Liver (tissue), 9 donors: ENCODE measurements around the gene ZNF684. TPM values are rescaled to one million over a fixed set of nuclear protein-coding genes. Genes with fewer than 3 reads are reported as not detected.

Experiments used
- DNase-seq: peaks from one replicate; pipeline ENCODE4 v3.0.0-alpha.2; 2017; ENCODE audit warnings: low spot score
- H3K27ac ChIP-seq, 2 donors: one replicate each; pipeline ENCODE4 v1.7.0; 2013; ENCODE audit warnings: inconsistent platforms in 2 of 2, low read length in 2 of 2, control low read depth in 1 of 2, low read depth in 1 of 2, mild to moderate bottlenecking in 1 of 2
- H3K27me3 ChIP-seq, 4 donors: one replicate each; pipeline versions ENCODE4 v1.6.1 to v1.7.0; 2013; ENCODE audit warnings: low read length in 3 of 4, inconsistent platforms in 1 of 4, mild to moderate bottlenecking in 1 of 4, moderate library complexity in 1 of 4; ENCODE audit not compliant: control insufficient read depth in 4 of 4, insufficient read depth in 4 of 4
- H3K36me3 ChIP-seq, 4 donors: one replicate each; pipeline versions ENCODE4 v1.6.1 to v1.7.0; 2013; ENCODE audit warnings: low read length in 3 of 4, mild to moderate bottlenecking in 3 of 4, low read depth in 1 of 4, moderate library complexity in 1 of 4; ENCODE audit not compliant: control insufficient read depth in 4 of 4, insufficient read depth in 3 of 4
- H3K4me1 ChIP-seq, 4 donors: one replicate each; pipeline versions ENCODE4 v1.6.1 to v1.7.0; 2013; ENCODE audit warnings: low read length in 3 of 4, mild to moderate bottlenecking in 3 of 4, moderate library complexity in 1 of 4; ENCODE audit not compliant: control insufficient read depth in 4 of 4, insufficient read depth in 4 of 4
- H3K4me3 ChIP-seq, 3 donors: one replicate each; pipeline versions ENCODE4 v1.6.1 to v1.7.0; 2013; ENCODE audit warnings: low read length in 3 of 3, control low read depth in 1 of 3, low read depth in 1 of 3, mild to moderate bottlenecking in 1 of 3
- H3K9ac ChIP-seq, 2 donors: one replicate each; pipeline ENCODE4 v1.7.0; 2013; ENCODE audit warnings: low read length in 2 of 2, mild to moderate bottlenecking in 2 of 2, moderate library complexity in 2 of 2, control low read depth in 1 of 2, low read depth in 1 of 2
- H3K9me3 ChIP-seq, 4 donors: one replicate each; pipeline versions ENCODE4 v1.6.1 to v1.7.0; 2013; ENCODE audit warnings: low read length in 3 of 4; ENCODE audit not compliant: control insufficient read depth in 4 of 4
- EGR1 ChIP-seq, 2 donors: IDR thresholded peaks; 2 replicates each; pipeline ENCODE4 v1.6.1; 2016 to 2018; ENCODE audit warnings: antibody characterized with exemption in 2 of 2, low read depth in 2 of 2
- FOXA1 ChIP-seq: IDR thresholded peaks from 2 replicates; pipeline ENCODE4 v1.6.1; 2016; ENCODE audit warnings: antibody characterized with exemption
- FOXA2 ChIP-seq: IDR thresholded peaks from 2 replicates; pipeline ENCODE4 v1.6.1; 2016; ENCODE audit warnings: antibody characterized with exemption
- GABPA ChIP-seq, 2 donors: IDR thresholded peaks in 1 of 2; conservative IDR thresholded peaks in 1 of 2; 2 replicates each; pipeline ENCODE4 v1.6.1; 2016; ENCODE audit warnings: antibody characterized with exemption in 2 of 2, mild to moderate bottlenecking in 1 of 2, moderate library complexity in 1 of 2
- HNF4A ChIP-seq, 2 donors: conservative IDR thresholded peaks; 2 replicates each; pipeline ENCODE4 v1.6.1; 2016; ENCODE audit warnings: antibody characterized with exemption in 2 of 2, mild to moderate bottlenecking in 2 of 2
- JUND ChIP-seq, 2 donors: IDR thresholded peaks; 2 replicates each; pipeline ENCODE4 v1.6.1; 2016; ENCODE audit warnings: antibody characterized with exemption in 2 of 2
- NR2F2 ChIP-seq: IDR thresholded peaks from 2 replicates; pipeline ENCODE4 v1.6.1; 2016; ENCODE audit warnings: antibody characterized with exemption
- RXRA ChIP-seq, 2 donors: IDR thresholded peaks; 2 replicates each; pipeline ENCODE4 v1.6.1; 2017 to 2018; ENCODE audit warnings: antibody characterized with exemption in 2 of 2, mild to moderate bottlenecking in 1 of 2
- SP1 ChIP-seq: IDR thresholded peaks from 2 replicates; pipeline ENCODE4 v1.6.1; 2018; ENCODE audit warnings: antibody characterized with exemption, mild to moderate bottlenecking
- TAF1 ChIP-seq: conservative IDR thresholded peaks from 2 replicates; pipeline ENCODE4 v1.6.1; 2016; ENCODE audit warnings: antibody characterized with exemption, mild to moderate bottlenecking
- WGBS: extraction: QIAGEN DNeasy Blood & Tissue Kit; methylation state at CpG from one replicate; pipeline ENCODE4 v1.1.7; 2013; 5-methylcytosine and 5-hydroxymethylcytosine counted together
- polyA plus RNA-seq, 2 donors: library from polyadenylated mRNA; stranded (reverse) in 1 of 2; unstranded in 1 of 2; fragments of 200-250 nt in 1 of 2; fragments of >200 nt in 1 of 2; fragmentation: Nextera tagmentation in 1 of 2; extraction: Ambion mirVana in 1 of 2; gene quantifications; one replicate each; pipeline versions ENCODE4 v1.2.1 to v1.2.3, GENCODE V29; 2013 to 2015
- total RNA-seq, 2 donors: library from RNA; depleted of rRNA; stranded (reverse); fragments of >200 nt; gene quantifications; one replicate each; pipeline ENCODE4 v1.2.3, GENCODE V29; 2014
- TF ChIP-seq, protein P1 (sequence below): IDR thresholded peaks from 2 replicates; pipeline ENCODE4 v1.6.1; 2016; ENCODE audit warnings: antibody characterized with exemption, mild to moderate bottlenecking
- TF ChIP-seq, protein P2 (sequence below): fragments of 150-350 bp; IDR thresholded peaks from 2 replicates; pipeline ENCODE4 v1.5.1; 2017; ENCODE audit warnings: improper control_type of control experiment, low read depth, low read length; ENCODE audit not compliant: missing input control
- TF ChIP-seq, protein P3 (sequence below): IDR thresholded peaks from 2 replicates; pipeline ENCODE4 v1.6.1; 2016; ENCODE audit warnings: antibody characterized with exemption
- TF ChIP-seq, protein P4 (sequence below): IDR thresholded peaks from 2 replicates; pipeline ENCODE4 v1.6.1; 2016; ENCODE audit warnings: antibody characterized with exemption
- TF ChIP-seq, protein P5 (sequence below): IDR thresholded peaks from 2 replicates; pipeline ENCODE4 v1.6.1; 2016; ENCODE audit warnings: antibody characterized with exemption
- donor health status: healthy.
- donor health status: healthy.
- donor health status: healthy.
- donor health status: healthy.
- donor health status: healthy.

Gene ZNF684
- total and polyA plus RNA-seq, 4 donors, result 7.6 to 17.1 (median 10.2) TPM

DNA sequence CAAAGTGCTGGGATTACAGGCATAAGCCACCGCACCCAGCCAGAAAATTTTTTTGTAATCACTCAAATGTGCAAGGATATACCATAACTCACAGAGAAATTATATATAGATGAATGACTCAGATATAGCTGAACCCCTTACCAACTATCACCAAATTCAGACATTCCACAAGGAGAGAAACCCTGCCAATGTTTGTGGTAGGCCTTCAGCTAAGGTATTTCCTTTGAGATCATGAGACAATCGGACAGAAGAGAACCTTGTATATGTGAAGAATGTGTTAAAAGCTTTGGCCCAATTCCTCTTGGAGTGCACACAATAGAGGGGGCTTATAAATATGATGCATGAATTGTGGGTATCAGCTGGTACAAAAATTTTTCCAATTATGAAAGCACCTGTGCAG, 50.7 kb downstream of the ZNF684 start:
- Histone ChIP-seq H3K9me3 (no peaks in the 10 kb centered on the region), H3K36me3 (no peaks in the 10 kb centered on the region), H3K4me3 (no peak overlapping the region), H3K27me3 (no peaks in the 10 kb centered on the region), H3K4me1 (no peaks in the 10 kb centered on the region), H3K27ac (no peak overlapping the region), H3K9ac (no peak overlapping the region)
- TF ChIP-seq, protein P1, sequence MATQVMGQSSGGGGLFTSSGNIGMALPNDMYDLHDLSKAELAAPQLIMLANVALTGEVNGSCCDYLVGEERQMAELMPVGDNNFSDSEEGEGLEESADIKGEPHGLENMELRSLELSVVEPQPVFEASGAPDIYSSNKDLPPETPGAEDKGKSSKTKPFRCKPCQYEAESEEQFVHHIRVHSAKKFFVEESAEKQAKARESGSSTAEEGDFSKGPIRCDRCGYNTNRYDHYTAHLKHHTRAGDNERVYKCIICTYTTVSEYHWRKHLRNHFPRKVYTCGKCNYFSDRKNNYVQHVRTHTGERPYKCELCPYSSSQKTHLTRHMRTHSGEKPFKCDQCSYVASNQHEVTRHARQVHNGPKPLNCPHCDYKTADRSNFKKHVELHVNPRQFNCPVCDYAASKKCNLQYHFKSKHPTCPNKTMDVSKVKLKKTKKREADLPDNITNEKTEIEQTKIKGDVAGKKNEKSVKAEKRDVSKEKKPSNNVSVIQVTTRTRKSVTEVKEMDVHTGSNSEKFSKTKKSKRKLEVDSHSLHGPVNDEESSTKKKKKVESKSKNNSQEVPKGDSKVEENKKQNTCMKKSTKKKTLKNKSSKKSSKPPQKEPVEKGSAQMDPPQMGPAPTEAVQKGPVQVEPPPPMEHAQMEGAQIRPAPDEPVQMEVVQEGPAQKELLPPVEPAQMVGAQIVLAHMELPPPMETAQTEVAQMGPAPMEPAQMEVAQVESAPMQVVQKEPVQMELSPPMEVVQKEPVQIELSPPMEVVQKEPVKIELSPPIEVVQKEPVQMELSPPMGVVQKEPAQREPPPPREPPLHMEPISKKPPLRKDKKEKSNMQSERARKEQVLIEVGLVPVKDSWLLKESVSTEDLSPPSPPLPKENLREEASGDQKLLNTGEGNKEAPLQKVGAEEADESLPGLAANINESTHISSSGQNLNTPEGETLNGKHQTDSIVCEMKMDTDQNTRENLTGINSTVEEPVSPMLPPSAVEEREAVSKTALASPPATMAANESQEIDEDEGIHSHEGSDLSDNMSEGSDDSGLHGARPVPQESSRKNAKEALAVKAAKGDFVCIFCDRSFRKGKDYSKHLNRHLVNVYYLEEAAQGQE, result no peak
- TF ChIP-seq JUND (IDR thresholded peaks at IDR 0.05) (no peak), EGR1 (IDR thresholded peaks at IDR 0.05; ENCODE audit: low read depth in 2 of 2) (no peak), FOXA2 (no peak), NR2F2 (no peak), FOXA1 (no peak), RXRA (IDR thresholded peaks at IDR 0.05) (no peak)
- TF ChIP-seq, protein P2, sequence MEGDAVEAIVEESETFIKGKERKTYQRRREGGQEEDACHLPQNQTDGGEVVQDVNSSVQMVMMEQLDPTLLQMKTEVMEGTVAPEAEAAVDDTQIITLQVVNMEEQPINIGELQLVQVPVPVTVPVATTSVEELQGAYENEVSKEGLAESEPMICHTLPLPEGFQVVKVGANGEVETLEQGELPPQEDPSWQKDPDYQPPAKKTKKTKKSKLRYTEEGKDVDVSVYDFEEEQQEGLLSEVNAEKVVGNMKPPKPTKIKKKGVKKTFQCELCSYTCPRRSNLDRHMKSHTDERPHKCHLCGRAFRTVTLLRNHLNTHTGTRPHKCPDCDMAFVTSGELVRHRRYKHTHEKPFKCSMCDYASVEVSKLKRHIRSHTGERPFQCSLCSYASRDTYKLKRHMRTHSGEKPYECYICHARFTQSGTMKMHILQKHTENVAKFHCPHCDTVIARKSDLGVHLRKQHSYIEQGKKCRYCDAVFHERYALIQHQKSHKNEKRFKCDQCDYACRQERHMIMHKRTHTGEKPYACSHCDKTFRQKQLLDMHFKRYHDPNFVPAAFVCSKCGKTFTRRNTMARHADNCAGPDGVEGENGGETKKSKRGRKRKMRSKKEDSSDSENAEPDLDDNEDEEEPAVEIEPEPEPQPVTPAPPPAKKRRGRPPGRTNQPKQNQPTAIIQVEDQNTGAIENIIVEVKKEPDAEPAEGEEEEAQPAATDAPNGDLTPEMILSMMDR, result no peak
- TF ChIP-seq, protein P3, sequence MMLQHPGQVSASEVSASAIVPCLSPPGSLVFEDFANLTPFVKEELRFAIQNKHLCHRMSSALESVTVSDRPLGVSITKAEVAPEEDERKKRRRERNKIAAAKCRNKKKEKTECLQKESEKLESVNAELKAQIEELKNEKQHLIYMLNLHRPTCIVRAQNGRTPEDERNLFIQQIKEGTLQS, result no peak
- TF ChIP-seq, protein P4, sequence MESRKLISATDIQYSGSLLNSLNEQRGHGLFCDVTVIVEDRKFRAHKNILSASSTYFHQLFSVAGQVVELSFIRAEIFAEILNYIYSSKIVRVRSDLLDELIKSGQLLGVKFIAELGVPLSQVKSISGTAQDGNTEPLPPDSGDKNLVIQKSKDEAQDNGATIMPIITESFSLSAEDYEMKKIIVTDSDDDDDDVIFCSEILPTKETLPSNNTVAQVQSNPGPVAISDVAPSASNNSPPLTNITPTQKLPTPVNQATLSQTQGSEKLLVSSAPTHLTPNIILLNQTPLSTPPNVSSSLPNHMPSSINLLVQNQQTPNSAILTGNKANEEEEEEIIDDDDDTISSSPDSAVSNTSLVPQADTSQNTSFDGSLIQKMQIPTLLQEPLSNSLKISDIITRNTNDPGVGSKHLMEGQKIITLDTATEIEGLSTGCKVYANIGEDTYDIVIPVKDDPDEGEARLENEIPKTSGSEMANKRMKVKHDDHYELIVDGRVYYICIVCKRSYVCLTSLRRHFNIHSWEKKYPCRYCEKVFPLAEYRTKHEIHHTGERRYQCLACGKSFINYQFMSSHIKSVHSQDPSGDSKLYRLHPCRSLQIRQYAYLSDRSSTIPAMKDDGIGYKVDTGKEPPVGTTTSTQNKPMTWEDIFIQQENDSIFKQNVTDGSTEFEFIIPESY, result no peak
- TF ChIP-seq, protein P5, sequence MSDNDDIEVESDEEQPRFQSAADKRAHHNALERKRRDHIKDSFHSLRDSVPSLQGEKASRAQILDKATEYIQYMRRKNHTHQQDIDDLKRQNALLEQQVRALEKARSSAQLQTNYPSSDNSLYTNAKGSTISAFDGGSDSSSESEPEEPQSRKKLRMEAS, result no peak
- 96% methylated on average over 2 of the region's 2 CpGs for WGBS
- DNase-seq, result no peak

DNA sequence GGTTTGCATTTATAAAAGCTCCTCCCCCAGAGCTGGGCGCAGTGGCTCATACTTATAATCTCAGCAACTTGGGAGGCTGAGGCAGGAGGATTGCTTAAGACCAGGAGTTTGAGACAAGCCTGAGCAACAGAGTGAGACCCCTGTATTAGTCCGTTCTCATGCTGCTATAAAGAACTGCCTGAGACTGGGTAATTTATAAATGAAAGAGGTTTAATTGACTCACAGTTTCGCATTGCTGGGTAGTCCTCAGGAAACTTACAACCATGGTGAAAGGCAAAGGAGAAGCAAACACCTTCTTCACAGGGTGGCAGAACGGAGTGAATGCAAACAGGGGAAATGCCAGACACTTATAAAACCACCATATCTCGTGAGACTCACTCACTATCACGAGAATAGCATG, 52.5 kb downstream of the ZNF684 start:
- no peaks in the 10 kb centered on the region for H3K36me3 ChIP-seq
- no peaks in the 10 kb centered on the region for H3K9me3 ChIP-seq
- H3K9ac ChIP-seq, result no peak overlapping the region
- H3K4me1 ChIP-seq, result no peaks in the 10 kb centered on the region
- no peak overlapping the region for H3K4me3 ChIP-seq
- no peak for DNase-seq
- 79% methylated on average over 6 of the region's 6 CpGs for WGBS
- no peaks in the 10 kb centered on the region for H3K27me3 ChIP-seq
- H3K27ac ChIP-seq, result no peak overlapping the region
- TF ChIP-seq HNF4A (conservative IDR thresholded peaks at IDR 0.05), result no peak
- TF ChIP-seq, protein P3, result no peak
- TF ChIP-seq, protein P5, result no peak
- TF ChIP-seq TAF1, result no peak
- TF ChIP-seq, protein P1, result no peak
- no peak for TF ChIP-seq EGR1 (IDR thresholded peaks at IDR 0.05; ENCODE audit: low read depth in 2 of 2)
- no peak for TF ChIP-seq SP1
- TF ChIP-seq, protein P4, result no peak
- no peak for TF ChIP-seq FOXA1
- no peak for TF ChIP-seq GABPA (IDR thresholded peaks at IDR 0.05 in 1 of 2, conservative IDR thresholded peaks at IDR 0.05 in 1 of 2)
